ENCODE measurements around the gene VSTM2L. TPM values are rescaled to one million over a fixed set of nuclear protein-coding genes. Genes with fewer than 3 reads are reported as not detected.
"Not testable (repeated sequence)": the region's sequence is repeated elsewhere in the genome, so short reads cannot be mapped to it uniquely, and the experiment has no call there.

The VSTM2L gene
- total RNA-seq = not detected in 2 replicates

- peak within 1 kb of the TSS; percentile 82 for H3K4me3 Mint-ChIP-seq
- peaks cover 12% of the 10 kb centered on the region for H3K4me1 Mint-ChIP-seq
- intact Hi-C loops (cut with micrococcal nuclease) = loop anchor here (1.0 to 5.0 kb wide), 4 partner anchors 91 to 340 kb away; no protein-coding TSS in a partner anchor
- CTCF ChIA-PET = interaction anchor here (0.7 to 1.0 kb wide), 2 partner anchors 155 to 227 kb away, joined by 3 read pairs; no protein-coding TSS in a partner anchor
- DNase-seq (peak; percentile 20), ATAC-seq (ENCODE audit: low read depth) (no peak)
- TF ChIP-seq, protein P1, sequence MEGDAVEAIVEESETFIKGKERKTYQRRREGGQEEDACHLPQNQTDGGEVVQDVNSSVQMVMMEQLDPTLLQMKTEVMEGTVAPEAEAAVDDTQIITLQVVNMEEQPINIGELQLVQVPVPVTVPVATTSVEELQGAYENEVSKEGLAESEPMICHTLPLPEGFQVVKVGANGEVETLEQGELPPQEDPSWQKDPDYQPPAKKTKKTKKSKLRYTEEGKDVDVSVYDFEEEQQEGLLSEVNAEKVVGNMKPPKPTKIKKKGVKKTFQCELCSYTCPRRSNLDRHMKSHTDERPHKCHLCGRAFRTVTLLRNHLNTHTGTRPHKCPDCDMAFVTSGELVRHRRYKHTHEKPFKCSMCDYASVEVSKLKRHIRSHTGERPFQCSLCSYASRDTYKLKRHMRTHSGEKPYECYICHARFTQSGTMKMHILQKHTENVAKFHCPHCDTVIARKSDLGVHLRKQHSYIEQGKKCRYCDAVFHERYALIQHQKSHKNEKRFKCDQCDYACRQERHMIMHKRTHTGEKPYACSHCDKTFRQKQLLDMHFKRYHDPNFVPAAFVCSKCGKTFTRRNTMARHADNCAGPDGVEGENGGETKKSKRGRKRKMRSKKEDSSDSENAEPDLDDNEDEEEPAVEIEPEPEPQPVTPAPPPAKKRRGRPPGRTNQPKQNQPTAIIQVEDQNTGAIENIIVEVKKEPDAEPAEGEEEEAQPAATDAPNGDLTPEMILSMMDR (IDR thresholded peaks at IDR 0.05) = no peak
- no peaks in the 10 kb centered on the region for H3K36me3 Mint-ChIP-seq (ENCODE audit: low read depth)
- H3K9me3 Mint-ChIP-seq = no peaks in the 10 kb centered on the region
- peaks cover 53% of the 10 kb centered on the region for H3K27me3 Mint-ChIP-seq
- POLR2A ChIA-PET = no interaction called here
- H3K27ac Mint-ChIP-seq = no peak within 1 kb of the TSS
Measured at GRCh38 chr20:37902504-37903313, at the start of gene VSTM2L. TSS of gene VSTM2L (plus strand) at chr20:37903127. CDS start at chr20:37903351, 224 bp downstream.

DNA sequence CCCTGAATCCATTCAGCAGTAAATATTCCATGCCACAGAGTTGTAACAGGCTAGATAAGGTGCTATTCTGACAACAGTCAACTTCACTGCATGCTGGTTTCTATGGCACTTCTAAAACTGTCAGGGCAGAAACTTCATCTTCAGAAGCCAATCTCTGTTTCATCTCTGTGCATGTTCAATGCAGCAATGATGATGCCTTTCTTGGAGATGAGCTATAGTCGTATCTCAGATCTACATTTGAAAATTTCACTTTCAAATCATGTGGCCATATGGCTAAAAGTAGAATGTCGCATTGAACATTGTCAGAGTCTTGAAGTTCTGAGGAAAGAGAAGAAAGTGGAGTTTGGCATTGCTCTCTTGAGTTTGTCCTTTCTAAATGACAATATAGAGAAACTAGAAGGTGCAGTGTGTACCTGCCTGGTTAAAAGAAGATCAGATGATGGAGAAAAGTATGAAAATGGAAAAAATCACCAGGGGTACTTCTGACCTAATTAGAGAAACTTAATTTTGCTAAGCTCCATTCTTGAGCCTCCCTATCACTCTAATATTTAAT is 49.0 kb upstream of the VSTM2L start:
- H3K4me3 Mint-ChIP-seq = no peak overlapping the region
- DNase-seq (no peak), ATAC-seq (ENCODE audit: low read depth) (no peak)
- TF ChIP-seq, protein P1 (IDR thresholded peaks at IDR 0.05) = no peak
- H3K36me3 Mint-ChIP-seq (ENCODE audit: low read depth) = peaks cover 80% of the 10 kb centered on the region
- no peaks in the 10 kb centered on the region for H3K9me3 Mint-ChIP-seq
- H3K4me1 Mint-ChIP-seq = peaks cover 8% of the 10 kb centered on the region
- intact Hi-C loops (cut with micrococcal nuclease) = no loop called here
- ChIA-PET CTCF (no interaction called here), POLR2A (no interaction called here)
- H3K27me3 Mint-ChIP-seq = no peaks in the 10 kb centered on the region
- H3K27ac Mint-ChIP-seq = no peak overlapping the region

DNA sequence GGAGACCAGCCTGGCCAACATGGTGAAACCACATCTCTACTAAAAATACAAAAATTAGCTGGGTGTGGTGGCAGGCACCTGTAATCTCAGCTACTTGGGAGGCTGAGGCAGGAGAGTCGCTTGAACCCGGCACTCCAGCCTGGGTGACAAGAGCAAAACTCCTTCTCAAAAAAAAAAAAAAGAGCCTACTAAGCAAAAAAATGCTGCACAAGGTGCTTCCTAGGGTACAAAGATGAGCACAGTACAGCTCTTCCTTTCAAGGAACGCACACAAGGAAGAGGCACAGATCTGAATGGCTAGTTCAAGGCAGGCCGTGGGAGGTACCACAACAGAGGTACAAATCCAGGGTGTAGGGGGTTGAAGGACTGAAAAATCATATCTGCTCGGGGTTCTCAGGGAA is 46.9 kb upstream of the VSTM2L start:
- H3K4me3 Mint-ChIP-seq; intact Hi-C loops (cut with micrococcal nuclease); POLR2A ChIA-PET; H3K27ac Mint-ChIP-seq; H3K9me3 Mint-ChIP-seq; ATAC-seq (ENCODE audit: low read depth); DNase-seq; CTCF ChIA-PET; H3K27me3 Mint-ChIP-seq; H3K4me1 Mint-ChIP-seq: not testable (repeated sequence)
- H3K36me3 Mint-ChIP-seq (ENCODE audit: low read depth) = peaks cover 78% of the 10 kb centered on the region

DNA sequence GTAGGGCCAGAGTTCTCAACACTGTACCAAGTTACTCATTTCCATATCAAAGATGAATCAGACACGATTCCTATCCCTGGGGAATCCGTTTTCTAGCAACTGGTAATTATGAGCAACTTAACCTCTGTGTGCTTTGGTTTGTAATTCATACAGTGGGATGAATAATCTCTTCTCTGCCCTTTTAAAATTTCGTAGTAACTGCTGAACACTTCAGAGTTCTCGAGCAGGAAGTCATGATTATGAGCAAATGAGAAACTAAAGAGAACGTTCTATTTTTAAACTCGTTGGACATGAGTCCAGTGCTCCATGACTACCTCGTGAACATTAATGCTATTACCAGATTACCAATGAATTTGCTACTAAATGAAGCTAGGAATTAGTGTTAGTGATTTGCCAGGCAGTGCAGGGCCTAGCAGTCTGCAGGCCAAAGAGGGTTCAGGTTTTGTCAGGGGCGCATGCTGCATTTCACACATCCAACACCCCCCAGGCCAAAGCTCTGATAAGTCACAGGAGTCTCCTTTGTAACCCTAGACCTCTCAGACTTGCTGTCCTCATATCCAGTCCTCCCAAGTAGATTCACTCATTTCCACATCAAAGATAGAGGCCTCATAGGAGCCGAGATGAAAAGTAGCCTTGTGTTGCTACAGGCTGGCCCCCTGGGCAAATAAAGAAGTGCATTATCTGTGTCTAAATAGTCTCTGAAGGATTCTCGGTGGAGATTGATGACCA is 45.8 kb upstream of the VSTM2L start:
- Mint-ChIP-seq H3K27ac (no peak overlapping the region), H3K36me3 (ENCODE audit: low read depth) (peaks cover 82% of the 10 kb centered on the region), H3K4me3 (no peak overlapping the region), H3K4me1 (peaks cover 5% of the 10 kb centered on the region), H3K27me3 (no peaks in the 10 kb centered on the region), H3K9me3 (no peaks in the 10 kb centered on the region)
- TF ChIP-seq, protein P1 (IDR thresholded peaks at IDR 0.05) = no peak
- CTCF ChIA-PET = no interaction called here
- ATAC-seq (ENCODE audit: low read depth) (no peak), DNase-seq (no peak)
- POLR2A ChIA-PET = no interaction called here
- intact Hi-C loops (cut with micrococcal nuclease) = no loop called here

DNA sequence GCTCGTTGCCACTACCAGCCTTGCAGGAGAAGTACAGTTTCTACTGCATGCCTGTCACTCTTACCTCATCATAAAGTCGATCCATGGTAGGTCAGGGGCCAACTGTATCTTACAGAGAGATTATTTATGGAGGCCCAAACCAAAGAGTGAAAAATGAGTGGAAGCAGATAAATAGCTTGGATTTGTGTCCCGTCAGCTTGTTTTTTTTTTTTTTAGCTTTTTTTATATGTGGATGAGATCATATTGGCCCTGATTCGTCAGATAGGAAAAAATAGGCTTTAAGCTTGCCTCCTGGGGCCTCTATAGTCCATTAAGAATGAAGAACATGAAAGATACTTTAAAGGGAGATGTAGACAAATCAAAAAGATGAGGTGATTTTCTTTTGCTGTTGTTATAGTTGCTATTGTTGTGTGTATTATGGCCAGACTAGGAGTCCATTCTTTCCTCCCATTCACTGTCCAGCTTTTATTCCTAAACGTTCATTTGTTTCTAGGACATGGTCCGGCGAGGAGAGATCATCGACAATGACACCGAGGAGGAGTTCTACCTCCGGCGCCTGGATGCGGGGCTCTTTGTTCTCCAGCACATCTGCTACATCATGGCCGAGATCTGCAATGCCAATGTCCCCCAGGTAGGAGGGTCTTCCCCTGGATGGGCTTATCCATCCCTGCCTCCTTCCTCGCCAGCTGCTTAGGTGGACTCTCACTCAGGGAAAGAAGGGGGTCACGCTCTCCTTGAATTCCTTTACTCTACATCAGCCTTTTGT is 43.3 kb upstream of the VSTM2L start:
- peaks cover 84% of the 10 kb centered on the region for H3K36me3 Mint-ChIP-seq (ENCODE audit: low read depth)
- POLR2A ChIA-PET = no interaction called here

More for the DNA sequence above, 43.3 kb upstream of the VSTM2L start:
- CTCF ChIA-PET = interaction anchor here (0.6 kb wide), 1 partner anchor 139 kb away, joined by 4 read pairs; no protein-coding TSS in a partner anchor
- no peaks in the 10 kb centered on the region for H3K9me3 Mint-ChIP-seq
- H3K27ac Mint-ChIP-seq = no peak overlapping the region
- no peak for ATAC-seq (ENCODE audit: low read depth)
- intact Hi-C loops (cut with micrococcal nuclease) = no loop called here
- TF ChIP-seq, protein P1 (IDR thresholded peaks at IDR 0.05) = no peak
- no peaks in the 10 kb centered on the region for H3K27me3 Mint-ChIP-seq
- no peak overlapping the region for H3K4me3 Mint-ChIP-seq
- DNase-seq = no peak
- H3K4me1 Mint-ChIP-seq = no peaks in the 10 kb centered on the region

Data from activated B cell treated with CpG ODN at 0.5 μM for 24 hours (primary cell).